ENCODE results near the gene MEF2C.

DNA sequence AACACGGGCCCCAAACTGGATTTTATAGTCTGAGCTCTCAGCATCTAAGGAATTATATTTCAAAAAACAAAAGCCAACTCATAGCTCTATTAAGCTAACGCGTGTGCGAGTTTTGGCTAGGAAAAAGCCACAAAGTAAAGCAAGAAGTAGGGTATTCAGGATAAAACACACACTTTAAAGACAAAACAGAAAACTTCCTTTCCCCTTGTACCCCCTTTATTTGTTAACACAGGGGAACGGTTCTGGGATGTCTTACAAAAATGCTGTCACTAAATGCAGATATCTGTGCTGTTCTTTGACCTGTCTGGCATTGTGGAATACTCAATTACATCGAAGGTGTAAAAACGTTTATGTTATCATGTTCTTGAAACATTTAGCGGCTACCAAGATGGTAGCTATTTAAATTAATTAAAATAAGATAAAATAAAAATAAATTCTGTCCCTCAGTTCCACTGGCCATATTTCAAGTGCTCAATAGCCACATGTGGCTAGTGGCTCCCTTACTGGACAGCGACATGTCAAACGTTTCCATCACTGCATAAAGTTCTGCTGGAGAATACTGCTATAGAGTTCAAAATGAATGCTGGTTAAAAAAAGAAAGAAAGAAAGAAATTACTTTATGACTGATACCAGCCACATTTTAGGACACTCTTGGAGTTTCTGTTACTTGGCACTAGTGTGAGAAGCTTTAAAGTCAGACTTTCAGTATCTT, 7.2 kb upstream of the MEF2C start:
- TF ChIP-seq, protein P1, sequence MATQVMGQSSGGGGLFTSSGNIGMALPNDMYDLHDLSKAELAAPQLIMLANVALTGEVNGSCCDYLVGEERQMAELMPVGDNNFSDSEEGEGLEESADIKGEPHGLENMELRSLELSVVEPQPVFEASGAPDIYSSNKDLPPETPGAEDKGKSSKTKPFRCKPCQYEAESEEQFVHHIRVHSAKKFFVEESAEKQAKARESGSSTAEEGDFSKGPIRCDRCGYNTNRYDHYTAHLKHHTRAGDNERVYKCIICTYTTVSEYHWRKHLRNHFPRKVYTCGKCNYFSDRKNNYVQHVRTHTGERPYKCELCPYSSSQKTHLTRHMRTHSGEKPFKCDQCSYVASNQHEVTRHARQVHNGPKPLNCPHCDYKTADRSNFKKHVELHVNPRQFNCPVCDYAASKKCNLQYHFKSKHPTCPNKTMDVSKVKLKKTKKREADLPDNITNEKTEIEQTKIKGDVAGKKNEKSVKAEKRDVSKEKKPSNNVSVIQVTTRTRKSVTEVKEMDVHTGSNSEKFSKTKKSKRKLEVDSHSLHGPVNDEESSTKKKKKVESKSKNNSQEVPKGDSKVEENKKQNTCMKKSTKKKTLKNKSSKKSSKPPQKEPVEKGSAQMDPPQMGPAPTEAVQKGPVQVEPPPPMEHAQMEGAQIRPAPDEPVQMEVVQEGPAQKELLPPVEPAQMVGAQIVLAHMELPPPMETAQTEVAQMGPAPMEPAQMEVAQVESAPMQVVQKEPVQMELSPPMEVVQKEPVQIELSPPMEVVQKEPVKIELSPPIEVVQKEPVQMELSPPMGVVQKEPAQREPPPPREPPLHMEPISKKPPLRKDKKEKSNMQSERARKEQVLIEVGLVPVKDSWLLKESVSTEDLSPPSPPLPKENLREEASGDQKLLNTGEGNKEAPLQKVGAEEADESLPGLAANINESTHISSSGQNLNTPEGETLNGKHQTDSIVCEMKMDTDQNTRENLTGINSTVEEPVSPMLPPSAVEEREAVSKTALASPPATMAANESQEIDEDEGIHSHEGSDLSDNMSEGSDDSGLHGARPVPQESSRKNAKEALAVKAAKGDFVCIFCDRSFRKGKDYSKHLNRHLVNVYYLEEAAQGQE (IDR thresholded peaks at IDR 0.05; ENCODE audit: low read depth), result no peak
- no peak for TF ChIP-seq SP1 (IDR thresholded peaks at IDR 0.05; ENCODE audit: low read depth)
- no peak for TF ChIP-seq EZH2 (IDR thresholded peaks at IDR 0.05)
- no peak for TF ChIP-seq EZH2phosphoT487 (IDR thresholded peaks at IDR 0.05; ENCODE audit: borderline replicate concordance)
- TF ChIP-seq POLR2A (IDR thresholded peaks at IDR 0.05; ENCODE audit: borderline replicate concordance, extremely low read depth, insufficient read depth, insufficient read length), result no peak
- TF ChIP-seq, protein P2, sequence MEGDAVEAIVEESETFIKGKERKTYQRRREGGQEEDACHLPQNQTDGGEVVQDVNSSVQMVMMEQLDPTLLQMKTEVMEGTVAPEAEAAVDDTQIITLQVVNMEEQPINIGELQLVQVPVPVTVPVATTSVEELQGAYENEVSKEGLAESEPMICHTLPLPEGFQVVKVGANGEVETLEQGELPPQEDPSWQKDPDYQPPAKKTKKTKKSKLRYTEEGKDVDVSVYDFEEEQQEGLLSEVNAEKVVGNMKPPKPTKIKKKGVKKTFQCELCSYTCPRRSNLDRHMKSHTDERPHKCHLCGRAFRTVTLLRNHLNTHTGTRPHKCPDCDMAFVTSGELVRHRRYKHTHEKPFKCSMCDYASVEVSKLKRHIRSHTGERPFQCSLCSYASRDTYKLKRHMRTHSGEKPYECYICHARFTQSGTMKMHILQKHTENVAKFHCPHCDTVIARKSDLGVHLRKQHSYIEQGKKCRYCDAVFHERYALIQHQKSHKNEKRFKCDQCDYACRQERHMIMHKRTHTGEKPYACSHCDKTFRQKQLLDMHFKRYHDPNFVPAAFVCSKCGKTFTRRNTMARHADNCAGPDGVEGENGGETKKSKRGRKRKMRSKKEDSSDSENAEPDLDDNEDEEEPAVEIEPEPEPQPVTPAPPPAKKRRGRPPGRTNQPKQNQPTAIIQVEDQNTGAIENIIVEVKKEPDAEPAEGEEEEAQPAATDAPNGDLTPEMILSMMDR (IDR thresholded peaks at IDR 0.05 in 2 of 3, conservative IDR thresholded peaks at IDR 0.05 in 1 of 3; ENCODE audit: borderline replicate concordance in 1 of 3, insufficient read depth in 1 of 3, low read depth in 2 of 3, low read length in 2 of 3), result no peak
- no peak for TF ChIP-seq RAD21 (IDR thresholded peaks at IDR 0.05; ENCODE audit: low read depth)
- no peak for TF ChIP-seq EGR1 (IDR thresholded peaks at IDR 0.05; ENCODE audit: low read depth)
- no peak for TF ChIP-seq POLR2AphosphoS5 (IDR thresholded peaks at IDR 0.05; ENCODE audit: low read depth, low read length)
- TF ChIP-seq YY1 (IDR thresholded peaks at IDR 0.05; ENCODE audit: extremely low read depth, insufficient replicate concordance, low read depth, low read length), result no peak
- no peak for TF ChIP-seq ZNF274 (IDR thresholded peaks at IDR 0.05; ENCODE audit: low read depth, low read length)
